Retinal pigment epithelial cell (primary cell): ENCODE results near the gene CADPS.

Source experiments
- DNase-seq: peaks from one replicate; pipeline ENCODE4 v3.0.0-alpha.2; 2010; ENCODE audit warnings: low read depth
- H3K4me3 ChIP-seq: 2 replicates; pipeline ENCODE4 v1.5.1; 2011; ENCODE audit warnings: mild to moderate bottlenecking, low read length, control low read depth, moderate library complexity
- TF ChIP-seq, protein P1 (sequence below): conservative IDR thresholded peaks from 2 replicates; pipeline ENCODE4 v1.5.1; 2011; ENCODE audit warnings: low read depth, low read length, control low read depth, inconsistent platforms

Gene CADPS

DNA sequence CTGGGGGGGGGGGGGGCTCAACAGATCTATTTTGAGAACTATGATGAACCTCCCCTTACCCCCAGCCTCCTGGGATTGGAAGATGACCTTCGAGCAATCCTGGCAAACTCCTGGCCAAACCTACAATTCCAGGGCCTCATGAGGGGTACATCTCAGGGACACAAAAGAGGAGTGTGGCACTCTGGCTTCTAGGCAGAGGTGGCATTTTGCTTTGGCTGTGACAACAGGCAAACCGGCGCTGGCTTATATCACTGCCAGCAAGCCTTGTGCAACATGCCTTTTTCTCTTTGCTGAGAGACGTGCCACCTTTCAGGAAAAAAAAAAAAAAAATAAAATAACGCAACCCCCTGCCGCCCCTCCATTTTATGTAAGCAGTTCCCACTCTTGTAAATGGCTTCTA, 470.1 kb downstream of the CADPS start:
- DNase-seq: no peak
- TF ChIP-seq, protein P1, sequence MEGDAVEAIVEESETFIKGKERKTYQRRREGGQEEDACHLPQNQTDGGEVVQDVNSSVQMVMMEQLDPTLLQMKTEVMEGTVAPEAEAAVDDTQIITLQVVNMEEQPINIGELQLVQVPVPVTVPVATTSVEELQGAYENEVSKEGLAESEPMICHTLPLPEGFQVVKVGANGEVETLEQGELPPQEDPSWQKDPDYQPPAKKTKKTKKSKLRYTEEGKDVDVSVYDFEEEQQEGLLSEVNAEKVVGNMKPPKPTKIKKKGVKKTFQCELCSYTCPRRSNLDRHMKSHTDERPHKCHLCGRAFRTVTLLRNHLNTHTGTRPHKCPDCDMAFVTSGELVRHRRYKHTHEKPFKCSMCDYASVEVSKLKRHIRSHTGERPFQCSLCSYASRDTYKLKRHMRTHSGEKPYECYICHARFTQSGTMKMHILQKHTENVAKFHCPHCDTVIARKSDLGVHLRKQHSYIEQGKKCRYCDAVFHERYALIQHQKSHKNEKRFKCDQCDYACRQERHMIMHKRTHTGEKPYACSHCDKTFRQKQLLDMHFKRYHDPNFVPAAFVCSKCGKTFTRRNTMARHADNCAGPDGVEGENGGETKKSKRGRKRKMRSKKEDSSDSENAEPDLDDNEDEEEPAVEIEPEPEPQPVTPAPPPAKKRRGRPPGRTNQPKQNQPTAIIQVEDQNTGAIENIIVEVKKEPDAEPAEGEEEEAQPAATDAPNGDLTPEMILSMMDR: no peak
- no peak overlapping the region for H3K4me3 ChIP-seq

DNA sequence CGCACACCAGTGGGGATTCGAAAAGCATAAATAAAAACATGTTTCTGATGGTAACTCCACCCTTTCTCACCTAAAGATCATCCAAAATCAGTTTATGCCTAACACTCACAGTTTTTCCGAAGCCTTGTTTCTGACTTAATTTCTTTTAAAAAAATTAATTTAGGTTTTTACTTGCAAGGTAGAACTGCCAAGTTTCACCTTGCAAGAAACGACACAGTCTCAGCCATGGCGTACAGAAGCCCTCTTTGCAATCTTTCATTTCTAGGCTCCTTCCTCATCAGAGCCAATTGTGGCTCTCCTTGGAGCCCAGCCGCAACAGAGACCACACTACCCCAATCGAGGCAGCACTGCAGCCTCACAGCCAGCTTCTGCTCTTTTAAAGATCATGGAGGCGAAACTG, 470.9 kb downstream of the CADPS start:
- TF ChIP-seq, protein P1: no peak
- H3K4me3 ChIP-seq: no peak overlapping the region
- DNase-seq: no peak

DNA sequence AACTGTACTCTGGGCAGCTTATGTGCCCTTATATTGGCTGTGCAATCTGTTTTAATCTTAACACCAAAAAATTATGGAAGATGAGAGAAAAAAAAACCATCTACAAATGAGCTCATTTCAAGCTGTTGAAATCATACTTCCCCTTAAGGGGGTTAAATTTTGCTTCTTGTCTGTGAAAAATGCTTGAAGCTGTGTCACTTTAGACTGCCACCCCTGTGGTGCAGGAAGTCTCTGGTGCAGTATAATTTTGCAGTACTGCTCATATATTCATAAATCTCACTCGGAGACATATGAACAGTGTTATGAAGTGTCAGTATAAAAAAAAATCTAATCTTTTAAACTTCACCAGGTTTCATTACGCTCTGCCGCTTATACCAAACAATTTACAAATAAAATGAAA, 471.5 kb downstream of the CADPS start:
- H3K4me3 ChIP-seq: no peak overlapping the region
- no peak for DNase-seq
- TF ChIP-seq, protein P1: no peak

DNA sequence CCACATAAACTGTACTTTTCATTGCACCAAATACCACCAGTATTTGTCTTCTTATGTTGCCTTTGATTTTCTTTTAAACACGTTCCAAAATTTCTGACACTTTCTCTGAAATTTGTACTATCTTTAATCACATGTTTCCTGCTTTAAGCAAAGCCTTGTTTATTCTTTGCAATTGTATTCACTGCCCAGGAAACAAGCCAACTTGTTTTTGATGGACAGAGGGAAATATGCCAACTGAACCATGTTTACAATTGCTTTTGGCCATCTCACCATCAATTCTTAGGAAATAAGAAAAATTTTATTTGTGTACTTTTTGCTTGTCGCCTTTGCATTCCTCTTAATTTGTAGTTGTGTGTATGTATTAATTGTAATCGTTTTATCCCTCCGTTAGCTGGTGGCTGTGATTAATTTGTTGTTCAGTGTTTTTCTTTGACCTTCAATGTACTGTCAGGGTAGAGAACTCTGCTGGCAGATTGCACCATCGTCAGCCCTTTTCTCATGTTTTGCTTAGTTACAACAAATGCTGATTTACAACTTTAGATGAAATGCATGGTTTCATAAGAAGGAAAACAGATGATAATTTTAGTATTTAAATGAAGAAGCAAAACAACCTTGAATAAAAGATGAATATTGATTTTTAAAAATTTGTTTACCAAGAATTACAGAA, 482.5 kb downstream of the CADPS start:
- TF ChIP-seq, protein P1: no peak

DNA sequence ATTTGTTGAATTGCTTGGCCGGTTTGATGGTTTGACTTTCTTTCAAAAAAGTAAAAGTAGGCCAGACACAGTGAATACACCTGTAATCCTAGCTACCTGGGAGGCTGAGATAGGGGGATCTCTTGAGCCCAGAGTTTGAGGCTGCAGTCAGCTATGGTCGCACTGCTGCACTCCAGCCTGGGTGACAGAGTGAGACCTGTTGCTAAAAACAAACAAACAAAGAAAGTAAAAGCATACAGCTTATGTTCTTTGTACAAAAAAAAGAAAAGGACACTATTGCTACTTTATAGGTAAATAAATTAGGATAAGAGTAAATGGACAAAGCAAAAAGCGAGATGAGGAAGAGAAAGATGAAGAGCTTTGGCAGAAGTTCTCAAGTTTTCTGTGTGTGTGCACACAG, 488.0 kb downstream of the CADPS start:
- H3K4me3 ChIP-seq: no peak overlapping the region
- no peak for DNase-seq

More for the DNA sequence above, 482.5 kb downstream of the CADPS start:
- H3K4me3 ChIP-seq: no peak overlapping the region
- no peak for DNase-seq

DNA sequence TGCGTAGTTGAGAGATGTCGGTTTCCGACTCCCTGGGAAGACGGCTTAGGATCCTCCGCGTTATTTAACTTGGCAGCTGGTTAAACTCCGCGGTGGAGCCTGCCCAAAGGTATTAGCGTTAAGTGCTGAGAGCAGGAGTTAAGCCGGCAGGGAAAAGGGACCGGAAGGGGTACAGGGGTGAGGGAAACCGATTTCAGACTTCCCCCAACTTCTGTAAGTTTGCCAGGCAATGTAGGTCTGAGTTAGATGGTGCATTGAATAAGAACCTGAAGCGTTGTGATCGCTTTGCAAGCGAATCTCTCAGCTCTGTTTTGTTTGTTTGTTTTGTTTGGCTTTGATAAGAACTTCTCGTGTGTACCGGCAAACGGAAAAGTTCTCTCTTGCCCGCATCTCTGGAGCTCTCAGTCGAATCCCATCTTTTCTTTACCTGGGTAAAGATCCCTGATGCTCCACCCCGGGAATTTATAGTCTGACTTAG, 495.9 kb downstream of the CADPS start:
- no peak for DNase-seq
- H3K4me3 ChIP-seq: no peak overlapping the region
- TF ChIP-seq, protein P1: no peak

More for the DNA sequence above, 488.0 kb downstream of the CADPS start:
- TF ChIP-seq, protein P1: no peak

DNA sequence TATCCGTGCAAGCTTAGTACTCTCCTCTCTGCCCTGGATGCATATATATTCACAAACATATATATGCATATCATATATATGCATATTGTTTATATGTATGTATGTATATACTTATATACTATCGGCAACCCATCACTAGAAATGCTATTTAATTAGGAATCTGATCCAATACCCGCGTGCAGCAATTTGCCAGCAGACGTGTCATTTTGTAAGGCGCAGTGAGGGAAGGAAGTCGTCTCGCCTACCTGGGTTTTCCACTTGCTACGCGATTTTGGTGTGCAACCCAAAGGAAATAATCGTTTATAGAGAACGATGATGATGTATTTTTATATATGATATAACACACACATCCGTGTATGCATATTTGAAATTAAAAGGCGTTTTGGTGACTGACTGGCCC, 496.3 kb downstream of the CADPS start:
- TF ChIP-seq, protein P1: no peak
- DNase-seq: no peak
- no peak overlapping the region for H3K4me3 ChIP-seq
